Thyroid gland (tissue), 4 donors: ENCODE results near the gene KCNMA1. TPM values are rescaled to one million over a fixed set of nuclear protein-coding genes. Genes with fewer than 3 reads are reported as not detected.

ENCODE experiments used
- DNase-seq, 2 donors: peaks; one replicate each; pipeline ENCODE4 v3.0.0-alpha.2; 2019
- H3K27ac ChIP-seq, 3 donors: fragments of 200-600 bp; sonication (generic); 1 replicate in 2 of 3; 2 replicates in 1 of 3; pipeline ENCODE4 v1.5.1; 2016 to 2019; ENCODE audit warnings: mild to moderate bottlenecking in 1 of 3, moderate library complexity in 1 of 3
- H3K27me3 ChIP-seq: fragments of 200-600 bp; sonication (generic); one replicate; pipeline ENCODE4 v1.5.1; 2019
- H3K36me3 ChIP-seq, 2 donors: fragments of 200-600 bp; sonication (generic); one replicate each; pipeline ENCODE4 v1.5.1; 2016 to 2019
- H3K4me1 ChIP-seq, 2 donors: fragments of 200-600 bp; sonication (generic); one replicate each; pipeline ENCODE4 v1.5.1; 2017 to 2019
- H3K4me3 ChIP-seq, 3 donors: fragments of 200-600 bp; sonication (generic); replicated peaks in 1 of 3; 1 replicate in 2 of 3; 2 replicates in 1 of 3; pipeline ENCODE4 v1.5.1; 2016; ENCODE audit warnings: mild to moderate bottlenecking in 1 of 3
- H3K9me3 ChIP-seq: fragments of 200-600 bp; sonication (generic); one replicate; pipeline ENCODE4 v1.5.1; 2017
- CTCF ChIP-seq, 6 experiments: fragments of 200-600 bp in 3 of 6; fragments of 450-650 bp in 3 of 6; sonication (generic) in 3 of 6; IDR thresholded peaks; one replicate each; pipeline ENCODE4 v1.5.1; 2016 to 2019; ENCODE audit warnings: antibody characterized with exemption in 6 of 6, mild to moderate bottlenecking in 2 of 6, inconsistent platforms in 1 of 6, moderate library complexity in 1 of 6
- POLR2A ChIP-seq, 2 donors: fragments of 450-650 bp; IDR thresholded peaks; one replicate each; pipeline ENCODE4 v1.6.1; 2017; ENCODE audit warnings: antibody characterized with exemption in 2 of 2, mild to moderate bottlenecking in 2 of 2, moderate library complexity in 1 of 2
- WGBS, 2 donors: methylation state at CpG; one replicate each; pipeline ENCODE4 v1.1.5; 2017; 5-methylcytosine and 5-hydroxymethylcytosine counted together
- intact Hi-C: fragments of 100-400 bp; cut with DNase I; formaldehyde crosslinking; loops from one replicate; pipeline ENCODE4 v1.15.1; 2023
- total RNA-seq, 4 donors: library from RNA; depleted of rRNA; stranded (reverse); fragments of >200 nt; gene quantifications; one replicate each; pipeline ENCODE4 v1.2.3, GENCODE V29; 2016

KCNMA1 gene
- total RNA-seq, 4 donors from 2014 or later: 2.5 to 5.1 (median 3.6) TPM

GRCh38 chr10:77334501-77334900, 303.1 kb downstream of the KCNMA1 start:
- Histone ChIP-seq H3K36me3 (no peaks in the 10 kb centered on the region), H3K27me3 (no peaks in the 10 kb centered on the region), H3K27ac (no peak overlapping the region), H3K4me1 (no peaks in the 10 kb centered on the region), H3K9me3 (no peaks in the 10 kb centered on the region), H3K4me3 (no peak overlapping the region)
- TF ChIP-seq CTCF (IDR thresholded peaks at IDR 0.05) (no peak), POLR2A (IDR thresholded peaks at IDR 0.05) (no peak)
- intact Hi-C loops: no loop called here
- no peak for DNase-seq
- WGBS, 2 donors: 90 to 92% methylated on average over 2 of the region's 2 CpGs

GRCh38 chr10:77333610-77334340, 303.8 kb downstream of the KCNMA1 start:
- Histone ChIP-seq H3K9me3 (no peaks in the 10 kb centered on the region), H3K27me3 (no peaks in the 10 kb centered on the region), H3K4me1 (no peaks in the 10 kb centered on the region), H3K27ac (no peak overlapping the region), H3K36me3 (no peaks in the 10 kb centered on the region), H3K4me3 (no peak overlapping the region)
- intact Hi-C loops: no loop called here
- no peak for DNase-seq
- TF ChIP-seq CTCF (IDR thresholded peaks at IDR 0.05) (no peak), POLR2A (IDR thresholded peaks at IDR 0.05) (no peak)
- 68 to 71% methylated on average over 8 of the region's 8 CpGs for WGBS, 2 donors

- intact Hi-C loops: no loop called here
Measured at GRCh38 chr10:77332256-77332655, 305.4 kb downstream of the KCNMA1 start.

GRCh38 chr10:77328272-77328816, 309.3 kb downstream of the KCNMA1 start:
- H3K4me3 ChIP-seq: no peak overlapping the region
- no peaks in the 10 kb centered on the region for H3K9me3 ChIP-seq
- no peaks in the 10 kb centered on the region for H3K27me3 ChIP-seq
- intact Hi-C loops: no loop called here
- TF ChIP-seq POLR2A (IDR thresholded peaks at IDR 0.05): no peak
- no peak for TF ChIP-seq CTCF (IDR thresholded peaks at IDR 0.05)
- H3K4me1 ChIP-seq: no peaks in the 10 kb centered on the region
- no peak overlapping the region for H3K27ac ChIP-seq
- H3K36me3 ChIP-seq: no peaks in the 10 kb centered on the region
- peak; percentile 16 to 61 for DNase-seq
- 47 to 56% methylated on average over 6 of the region's 6 CpGs for WGBS, 2 donors

More at GRCh38 chr10:77332256-77332655, 305.4 kb downstream of the KCNMA1 start:
- TF ChIP-seq CTCF (IDR thresholded peaks at IDR 0.05): no peak
- TF ChIP-seq POLR2A (IDR thresholded peaks at IDR 0.05): no peak
- Histone ChIP-seq H3K27me3 (no peaks in the 10 kb centered on the region), H3K27ac (no peak overlapping the region), H3K4me1 (no peaks in the 10 kb centered on the region), H3K4me3 (no peak overlapping the region), H3K36me3 (no peaks in the 10 kb centered on the region), H3K9me3 (no peaks in the 10 kb centered on the region)
- DNase-seq: no peak

GRCh38 chr10:77325233-77325537, 312.4 kb downstream of the KCNMA1 start:
- no peak overlapping the region for H3K27ac ChIP-seq
- H3K4me1 ChIP-seq: no peaks in the 10 kb centered on the region
- H3K27me3 ChIP-seq: no peaks in the 10 kb centered on the region
- no peak overlapping the region for H3K4me3 ChIP-seq
- no peak for DNase-seq
- no peaks in the 10 kb centered on the region for H3K9me3 ChIP-seq
- no peak for TF ChIP-seq POLR2A (IDR thresholded peaks at IDR 0.05)
- no peak for TF ChIP-seq CTCF (IDR thresholded peaks at IDR 0.05)
- H3K36me3 ChIP-seq: no peaks in the 10 kb centered on the region
- 69 to 72% methylated on average over 4 of the region's 4 CpGs for WGBS, 2 donors
- intact Hi-C loops: no loop called here
